PC-3 (cell line): ENCODE data around the gene RXYLT1. TPM values are rescaled to one million over a fixed set of nuclear protein-coding genes. Genes with fewer than 3 reads are reported as not detected.

ENCODE experiments used
- ATAC-seq: fragments of 200-7000 bp; cut with Tn5 transposase; 2 replicates; pipeline ENCODE4 v1.9.1; 2020; ENCODE audit warnings: mild to moderate bottlenecking, moderate library complexity
- BruUV-seq: library from RNA; stranded (reverse); fragments of 400-500 nt; replicated peaks from 2 replicates; lab custom pipeline; 2021; lab: Mats Ljungman, UMichigan
- CTCF ChIA-PET: fragments of 300-600 bp; sonication (Branson Sonifier 250); formaldehyde crosslinking; loops from one replicate; lab custom pipeline; 2022; ENCODE audit warnings: antibody characterized with exemption; lab: Charles Lee
- POLR2A ChIA-PET: fragments of 300-600 bp; sonication (Branson Sonifier 250); formaldehyde crosslinking; loops from one replicate; lab custom pipeline; 2022; ENCODE audit warnings: antibody characterized with exemption; ENCODE audit not compliant: unreplicated experiment; lab: Charles Lee
- DNase-seq: peaks from one replicate; pipeline ENCODE4 v3.0.0-alpha.2; 2015
- H2AFZ ChIP-seq: fragments of 300-600 bp; sonication (generic); 2 replicates; pipeline ENCODE4 v1.6.0; 2016; ENCODE audit warnings: antibody characterized with exemption, low read length
- H3F3A ChIP-seq: fragments of 300-600 bp; sonication (generic); one replicate; pipeline ENCODE4 v1.6.0; 2017; ENCODE audit warnings: antibody characterized with exemption, low read length, control low read depth, mild to moderate bottlenecking; ENCODE audit not compliant: unreplicated experiment
- H3K27ac ChIP-seq: fragments of 300-600 bp; sonication (generic); 2 replicates; pipeline ENCODE4 v1.5.1; 2016; ENCODE audit warnings: mild to moderate bottlenecking, low read length
- H3K27me3 ChIP-seq: fragments of 300-600 bp; sonication (generic); 2 replicates; pipeline ENCODE4 v1.6.1; 2016; ENCODE audit warnings: low read length, mixed read lengths
- H3K36me3 ChIP-seq: fragments of 300-600 bp; sonication (generic); 2 replicates; pipeline ENCODE4 v1.6.1; 2016; ENCODE audit warnings: low read depth, mixed run types, low read length, mixed read lengths
- H3K4me1 ChIP-seq: fragments of 300-600 bp; sonication (generic); 2 replicates; pipeline ENCODE4 v1.5.1; 2016; ENCODE audit warnings: low read length; ENCODE audit not compliant: insufficient read depth
- H3K4me2 ChIP-seq: fragments of 300-600 bp; sonication (generic); 2 replicates; pipeline ENCODE4 v1.6.0; 2016; ENCODE audit warnings: low read length
- H3K4me3 ChIP-seq: fragments of 300-600 bp; sonication (generic); 2 replicates; pipeline ENCODE4 v1.5.1; 2016; ENCODE audit warnings: mild to moderate bottlenecking, low read length, mixed read lengths
- H3K79me2 ChIP-seq: fragments of 300-600 bp; sonication (generic); 2 replicates; pipeline ENCODE4 v1.6.1; 2017; ENCODE audit warnings: low read length, mixed read lengths
- H3K9ac ChIP-seq: fragments of 300-600 bp; sonication (generic); 2 replicates; pipeline ENCODE4 v1.6.0; 2016; ENCODE audit warnings: mild to moderate bottlenecking, low read length
- H3K9me2 ChIP-seq: fragments of 300-600 bp; sonication (generic); replicated peaks from 2 replicates; pipeline ENCODE4 v1.6.1; 2016; ENCODE audit warnings: mixed run types, low read length, mixed read lengths
- H3K9me3 ChIP-seq: fragments of 300-600 bp; sonication (generic); 2 replicates; pipeline ENCODE4 v1.6.1; 2016; ENCODE audit warnings: low read length, mixed read lengths
- H4K20me1 ChIP-seq: fragments of 300-600 bp; sonication (generic); 2 replicates; pipeline ENCODE4 v1.6.1; 2016; ENCODE audit warnings: low read length, mixed read lengths
- EZH2 ChIP-seq: fragments of 300-600 bp; sonication (generic); IDR thresholded peaks from one replicate; pipeline ENCODE4 v1.6.1; 2017; ENCODE audit warnings: antibody characterized with exemption, mild to moderate bottlenecking, low read length; ENCODE audit not compliant: unreplicated experiment
- EZH2phosphoT487 ChIP-seq: fragments of 300-600 bp; sonication (generic); IDR thresholded peaks from 2 replicates; pipeline ENCODE4 v1.6.1; 2018; ENCODE audit warnings: mild to moderate bottlenecking, antibody characterized with exemption, low read length, borderline replicate concordance
- intact Hi-C: fragments of 100-400 bp; cut with micrococcal nuclease; formaldehyde crosslinking; loops from 2 replicates; pipeline ENCODE4 v1.9.0; 2023
- total RNA-seq: library from RNA; depleted of rRNA; stranded (reverse); fragments of >200 nt; gene quantifications from 2 replicates; pipeline ENCODE4 v1.2.3, GENCODE V29; 2014
- TF ChIP-seq, protein P1 (sequence below): fragments of 300-600 bp; sonication (generic); conservative IDR thresholded peaks from 2 replicates; pipeline ENCODE4 v1.5.1; 2017; ENCODE audit warnings: antibody characterized with exemption, low read depth, mild to moderate bottlenecking, low read length

RXYLT1 gene
- total RNA-seq, 1 experiment from 2014 or later = 23.8 TPM

DNA sequence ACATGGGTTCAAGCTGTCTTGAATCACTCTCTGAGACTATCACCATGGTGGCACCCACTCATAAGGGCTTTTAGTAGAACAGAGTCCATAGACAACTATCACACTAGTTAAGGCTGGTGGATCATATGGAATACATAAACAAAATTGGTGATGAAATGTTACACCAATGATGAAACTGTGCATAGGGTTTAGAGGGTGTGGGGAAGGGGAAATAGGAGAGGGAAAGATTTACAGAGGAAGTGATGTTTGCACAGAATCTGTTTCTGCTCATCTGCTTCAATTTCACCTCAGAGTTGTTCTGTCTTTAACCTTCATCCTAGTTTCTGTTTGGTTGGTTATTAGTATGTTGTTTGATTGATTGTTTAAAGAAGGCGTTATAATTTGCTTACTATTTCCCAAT, 2.4 kb upstream of the RXYLT1 start:
- Histone ChIP-seq H3K27ac (no peak overlapping the region), H3K4me2 (no peak overlapping the region), H3K4me1 (peaks cover 10% of the 10 kb centered on the region), H3K9me2 (no peaks in the 10 kb centered on the region), H3K4me3 (no peak overlapping the region), H3K79me2 (peaks cover 13% of the 10 kb centered on the region), H2AFZ (no peak overlapping the region), H3K9me3 (no peaks in the 10 kb centered on the region), H3K27me3 (no peaks in the 10 kb centered on the region), H4K20me1 (no peaks in the 10 kb centered on the region), H3K9ac (no peak overlapping the region), H3F3A (no peaks in the 10 kb centered on the region), H3K36me3 (no peaks in the 10 kb centered on the region)
- ATAC-seq (no peak), DNase-seq (no peak)
- ChIA-PET POLR2A (no interaction called here), CTCF (no interaction called here)
- intact Hi-C loops = no loop called here
- BruUV-seq = no TSS peak
- TF ChIP-seq EZH2phosphoT487 = no peak
- TF ChIP-seq, protein P1, sequence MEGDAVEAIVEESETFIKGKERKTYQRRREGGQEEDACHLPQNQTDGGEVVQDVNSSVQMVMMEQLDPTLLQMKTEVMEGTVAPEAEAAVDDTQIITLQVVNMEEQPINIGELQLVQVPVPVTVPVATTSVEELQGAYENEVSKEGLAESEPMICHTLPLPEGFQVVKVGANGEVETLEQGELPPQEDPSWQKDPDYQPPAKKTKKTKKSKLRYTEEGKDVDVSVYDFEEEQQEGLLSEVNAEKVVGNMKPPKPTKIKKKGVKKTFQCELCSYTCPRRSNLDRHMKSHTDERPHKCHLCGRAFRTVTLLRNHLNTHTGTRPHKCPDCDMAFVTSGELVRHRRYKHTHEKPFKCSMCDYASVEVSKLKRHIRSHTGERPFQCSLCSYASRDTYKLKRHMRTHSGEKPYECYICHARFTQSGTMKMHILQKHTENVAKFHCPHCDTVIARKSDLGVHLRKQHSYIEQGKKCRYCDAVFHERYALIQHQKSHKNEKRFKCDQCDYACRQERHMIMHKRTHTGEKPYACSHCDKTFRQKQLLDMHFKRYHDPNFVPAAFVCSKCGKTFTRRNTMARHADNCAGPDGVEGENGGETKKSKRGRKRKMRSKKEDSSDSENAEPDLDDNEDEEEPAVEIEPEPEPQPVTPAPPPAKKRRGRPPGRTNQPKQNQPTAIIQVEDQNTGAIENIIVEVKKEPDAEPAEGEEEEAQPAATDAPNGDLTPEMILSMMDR = no peak
- TF ChIP-seq EZH2 = no peak

DNA sequence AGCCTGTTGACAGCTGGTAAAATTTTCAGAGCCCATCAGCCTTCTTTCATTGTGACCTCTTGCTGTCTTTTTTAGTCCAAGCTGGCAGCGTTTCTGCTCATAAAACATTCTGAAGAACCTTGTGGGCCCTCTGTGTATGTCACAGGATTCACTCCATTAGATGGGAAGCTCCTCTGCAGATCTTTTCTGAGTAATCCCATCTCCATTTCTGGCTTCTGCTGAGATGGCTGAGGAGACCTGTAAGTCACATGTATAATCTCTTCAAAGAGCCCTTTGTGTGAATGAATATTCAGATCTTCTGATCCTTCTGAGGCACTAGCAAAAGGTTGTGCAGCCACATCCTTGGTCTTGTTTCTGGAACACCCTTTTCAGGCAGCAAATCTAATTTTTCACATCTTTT, 2.8 kb downstream of the RXYLT1 start:
- no peaks in the 10 kb centered on the region for H3K27me3 ChIP-seq
- DNase-seq = no peak
- H3K27ac ChIP-seq = no peak overlapping the region
- ChIA-PET POLR2A (no interaction called here), CTCF (no interaction called here)
- H3K4me3 ChIP-seq = no peak overlapping the region
- BruUV-seq = no TSS peak
- no peaks in the 10 kb centered on the region for H3K9me3 ChIP-seq
- H3K4me1 ChIP-seq = peaks cover 10% of the 10 kb centered on the region
- no peaks in the 10 kb centered on the region for H4K20me1 ChIP-seq
- no peak overlapping the region for H3K4me2 ChIP-seq
- H3F3A ChIP-seq = no peaks in the 10 kb centered on the region
- H3K9ac ChIP-seq = no peak overlapping the region
- H3K36me3 ChIP-seq = peaks cover 19% of the 10 kb centered on the region
- intact Hi-C loops = no loop called here
- TF ChIP-seq, protein P1 = no peak
- TF ChIP-seq EZH2phosphoT487 = no peak
- no peak for TF ChIP-seq EZH2
- no peaks in the 10 kb centered on the region for H3K9me2 ChIP-seq
- no peak for ATAC-seq
- H2AFZ ChIP-seq = no peak overlapping the region
- peaks cover 13% of the 10 kb centered on the region for H3K79me2 ChIP-seq

DNA sequence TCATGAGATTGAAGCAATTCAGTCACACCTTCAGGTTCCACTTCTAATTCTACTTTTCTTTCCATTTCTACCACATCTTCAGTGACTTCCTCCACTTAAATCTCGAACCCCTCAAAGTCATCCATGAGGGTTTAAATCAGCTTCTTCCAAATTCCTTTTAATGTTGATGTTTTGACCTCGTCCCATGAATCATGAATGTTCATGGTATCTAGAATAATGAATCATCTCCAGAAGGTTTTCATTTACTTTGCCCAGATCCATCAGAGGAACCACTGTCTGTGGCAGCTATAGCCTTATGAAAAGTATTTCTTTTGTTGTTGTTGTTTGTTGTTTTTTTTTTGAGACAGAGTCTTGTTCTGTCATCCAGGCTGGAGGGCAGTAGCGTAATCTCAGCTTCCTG, 7.6 kb downstream of the RXYLT1 start:
- no peak for DNase-seq
- TF ChIP-seq EZH2 (no peak), EZH2phosphoT487 (no peak)
- TF ChIP-seq, protein P1 = no peak
- no TSS peak for BruUV-seq
- no peaks in the 10 kb centered on the region for H3K4me1 ChIP-seq
- no peaks in the 10 kb centered on the region for H4K20me1 ChIP-seq
- H3K79me2 ChIP-seq = no peaks in the 10 kb centered on the region
- no peaks in the 10 kb centered on the region for H3F3A ChIP-seq
- no peak for ATAC-seq
- H3K4me2 ChIP-seq = no peak overlapping the region
- intact Hi-C loops = no loop called here
- POLR2A ChIA-PET = no interaction called here
- no peaks in the 10 kb centered on the region for H3K27me3 ChIP-seq
- H3K9me2 ChIP-seq = no peaks in the 10 kb centered on the region
- H3K36me3 ChIP-seq = peaks cover 23% of the 10 kb centered on the region
- no peak overlapping the region for H3K27ac ChIP-seq
- CTCF ChIA-PET = no interaction called here
- no peak overlapping the region for H2AFZ ChIP-seq
- no peaks in the 10 kb centered on the region for H3K9me3 ChIP-seq
- H3K9ac ChIP-seq = no peak overlapping the region
- no peak overlapping the region for H3K4me3 ChIP-seq
